BE2C (cell line): ENCODE results near the gene FBXO44.

ENCODE experiments used
- DNase-seq: peaks from one replicate; pipeline ENCODE4 v3.0.0-alpha.2; 2020
- H3K27me3 ChIP-seq: fragments of 250-450 bp; sonication (Bioruptor Pico); 2 replicates; pipeline ENCODE4 v1.5.1; 2020; ENCODE audit warnings: mild to moderate bottlenecking
- H3K36me3 ChIP-seq: fragments of 250-450 bp; sonication (Bioruptor Pico); 2 replicates; pipeline ENCODE4 v1.5.1; 2020; ENCODE audit warnings: mild to moderate bottlenecking
- H3K4me1 ChIP-seq: fragments of 250-450 bp; sonication (Bioruptor Pico); 2 replicates; pipeline ENCODE4 v1.5.1; 2020
- H3K4me3 ChIP-seq: 2 replicates; pipeline ENCODE4 v1.5.1; 2011; ENCODE audit warnings: low read depth, low read length
- H3K9me3 ChIP-seq: fragments of 250-450 bp; sonication (Bioruptor Pico); 2 replicates; pipeline ENCODE4 v1.5.1; 2020
- CTCF ChIP-seq: IDR thresholded peaks from 2 replicates; pipeline ENCODE4 v1.5.1; 2012; ENCODE audit warnings: mild to moderate bottlenecking, low read depth, low read length

FBXO44 gene

DNA sequence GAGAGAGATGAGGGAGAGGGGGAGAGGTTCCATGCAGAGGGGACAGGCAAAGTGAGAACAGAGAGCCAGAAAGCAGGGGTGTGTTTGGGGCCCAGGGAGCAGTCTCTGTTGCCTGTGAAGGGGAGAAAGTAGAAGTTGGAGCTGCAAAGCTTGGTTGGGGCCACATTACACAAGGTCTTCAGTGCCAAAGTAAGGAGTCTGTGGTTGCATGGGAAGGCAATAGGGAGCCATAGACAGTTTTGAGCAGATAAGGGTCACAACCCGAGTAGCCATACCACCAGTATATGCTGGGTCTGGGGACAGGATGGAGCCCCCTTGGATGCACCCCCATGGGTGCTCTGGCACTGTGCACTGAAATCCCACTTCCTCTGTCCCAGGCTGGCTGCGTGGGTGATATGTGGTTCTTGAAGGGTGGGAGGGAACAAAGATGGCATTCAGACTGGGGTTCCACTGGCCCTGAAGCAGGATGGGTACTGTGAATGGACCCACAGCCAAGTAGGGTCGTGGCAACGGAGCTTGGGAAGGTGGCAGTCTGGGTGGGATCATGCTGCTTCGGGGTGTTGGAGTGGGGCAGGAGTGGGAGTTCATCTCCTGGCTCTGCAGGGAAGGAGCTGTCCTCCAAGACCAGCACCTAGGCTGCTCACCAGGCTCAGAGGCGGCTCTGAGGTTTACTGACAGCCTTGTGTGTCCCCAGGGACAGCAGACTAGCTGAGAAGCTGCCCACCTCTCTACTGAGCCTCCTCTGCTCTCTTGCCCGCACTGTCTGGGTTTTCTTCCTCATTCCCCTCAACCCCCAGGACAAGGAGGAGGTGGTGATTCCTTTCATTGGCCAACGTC lies 48.9 kb downstream of the FBXO44 start:
- no peak for DNase-seq
- Histone ChIP-seq H3K4me1 (peaks cover 10% of the 10 kb centered on the region), H3K27me3 (no peaks in the 10 kb centered on the region), H3K4me3 (no peak overlapping the region), H3K9me3 (no peaks in the 10 kb centered on the region), H3K36me3 (no peaks in the 10 kb centered on the region)
- no peak for TF ChIP-seq CTCF

GRCh38 chr1:11704194-11704529 lies 49.5 kb downstream of the FBXO44 start:
- no peak for TF ChIP-seq CTCF
- Histone ChIP-seq H3K27me3 (no peaks in the 10 kb centered on the region), H3K4me3 (no peak overlapping the region), H3K9me3 (no peaks in the 10 kb centered on the region), H3K36me3 (no peaks in the 10 kb centered on the region), H3K4me1 (peaks cover 10% of the 10 kb centered on the region)
- DNase-seq: no peak

DNA sequence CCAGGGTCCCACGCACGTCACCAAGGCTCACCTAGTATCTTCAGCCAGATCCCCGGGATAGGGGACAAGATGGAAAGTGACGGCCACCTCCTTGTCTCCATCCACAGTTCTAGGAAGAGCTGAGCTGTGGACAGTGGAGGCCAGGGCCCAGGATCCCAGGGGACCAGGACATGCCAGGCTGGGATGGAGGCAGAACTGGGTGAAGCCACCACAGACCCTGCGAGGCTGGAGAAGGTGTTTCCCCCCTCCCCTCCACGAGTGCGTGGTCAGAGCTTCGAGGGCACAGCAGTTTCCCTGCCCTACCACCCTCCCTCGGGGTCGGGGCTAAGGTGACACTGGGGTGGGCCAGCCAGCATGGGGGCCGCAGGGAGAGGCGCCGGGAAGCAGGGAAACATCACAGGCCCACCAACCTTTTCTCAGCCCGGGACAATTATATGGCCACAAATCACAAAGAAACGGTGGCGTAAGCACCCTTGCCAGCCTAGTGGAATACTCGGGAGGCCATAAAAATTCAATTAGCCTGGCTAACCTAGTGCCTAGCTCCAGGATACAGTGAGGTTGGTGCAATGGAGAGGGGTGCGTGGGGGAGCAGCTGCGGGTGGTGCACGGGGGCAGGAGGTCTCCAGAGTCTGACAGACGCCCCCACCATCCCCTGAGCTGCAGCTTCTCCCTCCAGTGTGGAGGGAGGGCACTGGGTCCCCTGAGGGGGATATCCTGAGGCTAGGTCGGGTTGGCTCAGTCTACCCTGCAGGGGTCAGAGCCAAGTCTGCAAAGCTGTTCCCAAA lies 50.2 kb downstream of the FBXO44 start:
- peaks cover 10% of the 10 kb centered on the region for H3K4me1 ChIP-seq
- H3K36me3 ChIP-seq: no peaks in the 10 kb centered on the region
- TF ChIP-seq CTCF: no peak
- H3K9me3 ChIP-seq: no peaks in the 10 kb centered on the region
- no peak overlapping the region for H3K4me3 ChIP-seq
- no peaks in the 10 kb centered on the region for H3K27me3 ChIP-seq
- no peak for DNase-seq

GRCh38 chr1:11705596-11705995 lies 50.9 kb downstream of the FBXO44 start:
- H3K4me1 ChIP-seq: peaks cover 10% of the 10 kb centered on the region

GRCh38 chr1:11706292-11706691 lies 51.6 kb downstream of the FBXO44 start:
- H3K4me3 ChIP-seq: no peak overlapping the region
- no peak for TF ChIP-seq CTCF
- H3K36me3 ChIP-seq: no peaks in the 10 kb centered on the region
- no peaks in the 10 kb centered on the region for H3K27me3 ChIP-seq
- no peaks in the 10 kb centered on the region for H3K9me3 ChIP-seq
- DNase-seq: no peak
- peaks cover 10% of the 10 kb centered on the region for H3K4me1 ChIP-seq

More at GRCh38 chr1:11705596-11705995, 50.9 kb downstream of the FBXO44 start:
- Histone ChIP-seq H3K9me3 (no peaks in the 10 kb centered on the region), H3K36me3 (no peaks in the 10 kb centered on the region), H3K27me3 (no peaks in the 10 kb centered on the region), H3K4me3 (no peak overlapping the region)
- DNase-seq: no peak
- no peak for TF ChIP-seq CTCF
